ENCODE results near the gene HOXC13. TPM values are rescaled to one million over a fixed set of nuclear protein-coding genes. Genes with fewer than 3 reads are reported as not detected.

HOXC13 gene
- total and polyA plus RNA-seq, 2 experiments from 2014 or later, result 0.10 TPM; not detected in 1

- TF ChIP-seq ZNF462 (CRISPR knock-in tag; IDR thresholded peaks at IDR 0.05), result no peak
Measured at GRCh38 chr12:53969588-53970259, 31.1 kb downstream of the HOXC13 start (continued).

- Mint-ChIP-seq H3K9me3 (no peaks in the 10 kb centered on the region; the same call in 1 of the 3 replicates), H3K27me3 (ENCODE audit: insufficient read depth, low read depth, poor library complexity) (peaks cover 99% of the 10 kb centered on the region), H3K4me1 (peaks cover 19% of the 10 kb centered on the region), H3K36me3 (ENCODE audit: low read depth) (no peaks in the 10 kb centered on the region), H3K27ac (no peak overlapping the region), H3K4me3 (no peak overlapping the region)
- H3K4me2 ChIP-seq, result no peak overlapping the region
- H3K9me2 ChIP-seq (ENCODE audit: insufficient read depth), result no peaks in the 10 kb centered on the region
- DNase-seq (ENCODE audit: low spot score) (no peak), ATAC-seq (no peak)
- peaks cover 100% of the 10 kb centered on the region for H3K27me3 ChIP-seq (ENCODE audit: insufficient read depth)
- H3F3A ChIP-seq (replicated peaks; ENCODE audit: low read depth), result peaks cover 38% of the 10 kb centered on the region
- peaks cover 52% of the 10 kb centered on the region for H4K20me1 ChIP-seq (replicated peaks; ENCODE audit: insufficient read depth)
- H3K79me2 ChIP-seq (replicated peaks; ENCODE audit: insufficient read depth), result no peaks in the 10 kb centered on the region
- no peak overlapping the region for H2AFZ ChIP-seq
- H3K27ac ChIP-seq (ENCODE audit: low read depth), result no peak overlapping the region
- H3K4me1 ChIP-seq (ENCODE audit: insufficient read depth), result peaks cover 14% of the 10 kb centered on the region
- H3K36me3 ChIP-seq (ENCODE audit: insufficient read depth), result no peaks in the 10 kb centered on the region; the same call in 1 of the 2 replicates
- H3K4me3 ChIP-seq, result no peak overlapping the region
- TF ChIP-seq EZH2 (IDR thresholded peaks at IDR 0.05; ENCODE audit: low read depth, unreplicated experiment) (peak; percentile 77), ETS1 (IDR thresholded peaks at IDR 0.05) (no peak), CTCF (conservative IDR thresholded peaks at IDR 0.05; ENCODE audit: low read depth in 2 of 2) (no peak), CREB1 (CRISPR knock-in tag; IDR thresholded peaks at IDR 0.05; ENCODE audit: low read depth) (no peak), STAT1 (IDR thresholded peaks at IDR 0.05; ENCODE audit: unreplicated experiment) (no peak)
Measured at GRCh38 chr12:53970451-53970850, 31.8 kb downstream of the HOXC13 start.

All from GM23338 (cell line).